ENCODE results near the gene PLEKHA5.
"Not testable (repeated sequence)": the region's sequence is repeated elsewhere in the genome, so short reads cannot be mapped to it uniquely, and the experiment has no call there.

PLEKHA5 gene

GRCh38 chr12:19203539-19204506 is 74.3 kb downstream of the PLEKHA5 start:
- DNase-seq: no peak

GRCh38 chr12:19205120-19205519 is 75.6 kb downstream of the PLEKHA5 start:
- DNase-seq: no peak

GRCh38 chr12:19206493-19207077 is 77.1 kb downstream of the PLEKHA5 start:
- no peak for DNase-seq

GRCh38 chr12:19208456-19208855 is 78.9 kb downstream of the PLEKHA5 start:
- DNase-seq: no peak

- DNase-seq: no peak
Observed at GRCh38 chr12:19209661-19210060, 80.1 kb downstream of the PLEKHA5 start.

- DNase-seq: no peak
Observed at GRCh38 chr12:19211802-19212201, 82.3 kb downstream of the PLEKHA5 start.

GRCh38 chr12:19212245-19212644 is 82.7 kb downstream of the PLEKHA5 start:
- DNase-seq: no peak

- DNase-seq: no peak
Observed at GRCh38 chr12:19214020-19214419, 84.5 kb downstream of the PLEKHA5 start.

- DNase-seq: no peak
Observed at GRCh38 chr12:19215115-19215514, 85.6 kb downstream of the PLEKHA5 start.

- no peak for DNase-seq
Observed at GRCh38 chr12:19217446-19217845, 87.9 kb downstream of the PLEKHA5 start.

GRCh38 chr12:19220205-19220604 is 90.7 kb downstream of the PLEKHA5 start:
- no peak for DNase-seq

- DNase-seq: no peak
Observed at GRCh38 chr12:19220852-19221466, 91.4 kb downstream of the PLEKHA5 start.

- DNase-seq: no peak
Observed at GRCh38 chr12:19222558-19222957, 93.0 kb downstream of the PLEKHA5 start.

GRCh38 chr12:19223018-19223417 is 93.5 kb downstream of the PLEKHA5 start:
- peak; percentile 28 for DNase-seq

- DNase-seq: no peak
Observed at GRCh38 chr12:19223695-19224094, 94.2 kb downstream of the PLEKHA5 start.

GRCh38 chr12:19224746-19225145 is 95.2 kb downstream of the PLEKHA5 start:
- DNase-seq: no peak

GRCh38 chr12:19227190-19227879 is 97.8 kb downstream of the PLEKHA5 start:
- no peak for DNase-seq

GRCh38 chr12:19227880-19228210 is 98.3 kb downstream of the PLEKHA5 start:
- DNase-seq: no peak

- DNase-seq: not testable (repeated sequence)
Observed at GRCh38 chr12:19229021-19229420, 99.5 kb downstream of the PLEKHA5 start.

GRCh38 chr12:19230299-19230866 is 100.8 kb downstream of the PLEKHA5 start:
- no peak for DNase-seq

- no peak for DNase-seq
Observed at GRCh38 chr12:19230896-19231295, 101.4 kb downstream of the PLEKHA5 start.

GRCh38 chr12:19234171-19234704 is 104.7 kb downstream of the PLEKHA5 start:
- DNase-seq: peak; percentile 26

All from NCI-H1436 (cell line).